ENCODE data around the gene YAE1.

Gene YAE1

DNA sequence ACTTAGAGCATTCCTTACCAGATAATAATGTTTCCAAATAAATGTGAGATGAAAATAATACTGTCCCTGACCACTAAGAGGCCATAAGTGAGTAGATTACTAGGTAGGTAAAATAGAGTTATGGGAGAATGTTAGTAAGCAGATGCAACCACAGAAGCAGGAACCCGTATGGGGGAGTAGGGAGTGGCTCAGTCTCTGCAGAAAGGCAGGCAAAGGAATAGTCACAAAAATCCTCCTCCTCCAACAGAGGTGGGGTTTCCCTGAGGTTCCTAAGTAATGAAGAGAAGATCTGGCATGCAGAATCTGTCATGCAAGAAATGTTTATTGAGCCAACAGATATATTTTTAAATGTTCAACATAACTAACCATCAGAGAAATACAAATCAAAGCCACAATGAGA, 9.0 kb upstream of the YAE1 start:
- no peak for DNase-seq

- no peak for DNase-seq
These were observed 8.3 kb upstream of the YAE1 start for GRCh38 chr7:39557911-39558310.

DNA sequence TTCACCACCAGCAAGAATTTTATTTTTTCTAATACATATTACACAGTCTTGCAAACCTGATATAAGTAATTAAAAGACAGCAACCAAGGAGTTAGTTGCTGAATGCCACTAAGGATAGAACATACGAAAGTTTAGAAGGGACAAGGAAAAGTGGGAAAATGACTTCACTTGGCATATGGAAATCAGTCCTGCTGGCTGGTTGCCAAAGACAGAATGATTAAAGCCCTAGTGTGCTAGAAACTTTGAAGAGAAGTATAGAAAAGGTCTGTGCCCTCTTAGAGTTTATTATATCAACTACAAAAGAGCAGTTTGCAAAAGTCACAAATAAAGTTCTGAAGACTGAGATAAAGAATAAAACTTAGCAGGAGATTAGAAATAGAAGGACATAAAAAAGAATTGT, 5.8 kb upstream of the YAE1 start:
- DNase-seq = no peak

DNA sequence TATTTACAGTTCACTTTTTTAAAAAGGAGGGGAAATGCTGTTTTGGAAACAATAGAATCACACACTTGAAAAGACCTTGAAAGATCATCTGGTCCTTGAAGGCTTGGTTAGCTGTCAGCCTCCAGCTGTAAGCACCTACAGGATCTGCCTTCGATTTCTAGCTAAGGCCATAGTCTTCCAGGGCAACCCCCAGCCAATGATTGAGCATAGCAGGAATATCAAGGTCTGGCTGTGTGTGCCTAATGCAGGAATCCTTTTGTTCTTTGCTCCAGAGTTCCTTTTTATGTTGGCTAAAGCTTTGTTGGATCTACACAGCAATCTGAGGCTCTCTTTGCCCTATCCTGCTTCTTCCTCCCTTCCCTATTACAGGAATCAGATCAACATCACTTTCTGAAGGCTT, 5.2 kb upstream of the YAE1 start:
- no peak for DNase-seq

DNA sequence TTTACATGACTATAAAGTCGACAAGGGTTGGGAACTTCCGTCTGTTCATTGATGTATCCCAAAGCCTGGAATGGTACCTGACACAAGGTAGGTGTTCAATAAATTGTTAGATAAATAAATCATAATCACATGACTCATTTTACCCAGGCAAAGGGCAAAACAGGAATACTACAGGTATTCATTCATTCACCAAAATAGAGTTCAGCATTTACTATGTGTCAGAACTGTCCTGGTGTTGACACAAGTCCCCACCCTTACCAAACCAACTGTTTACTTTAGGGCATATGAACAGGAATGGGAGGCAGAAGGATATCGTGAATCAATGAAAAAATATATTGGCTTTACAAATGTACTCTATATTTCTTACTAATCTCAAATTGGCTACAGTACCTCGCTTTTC, 666 bp upstream of the YAE1 start:
- no peak for DNase-seq

- no peak for DNase-seq
These were observed 1.1 kb downstream of the YAE1 start for GRCh38 chr7:39567294-39567693.

GRCh38 chr7:39574673-39575349, 8.6 kb downstream of the YAE1 start:
- DNase-seq = no peak

DNA sequence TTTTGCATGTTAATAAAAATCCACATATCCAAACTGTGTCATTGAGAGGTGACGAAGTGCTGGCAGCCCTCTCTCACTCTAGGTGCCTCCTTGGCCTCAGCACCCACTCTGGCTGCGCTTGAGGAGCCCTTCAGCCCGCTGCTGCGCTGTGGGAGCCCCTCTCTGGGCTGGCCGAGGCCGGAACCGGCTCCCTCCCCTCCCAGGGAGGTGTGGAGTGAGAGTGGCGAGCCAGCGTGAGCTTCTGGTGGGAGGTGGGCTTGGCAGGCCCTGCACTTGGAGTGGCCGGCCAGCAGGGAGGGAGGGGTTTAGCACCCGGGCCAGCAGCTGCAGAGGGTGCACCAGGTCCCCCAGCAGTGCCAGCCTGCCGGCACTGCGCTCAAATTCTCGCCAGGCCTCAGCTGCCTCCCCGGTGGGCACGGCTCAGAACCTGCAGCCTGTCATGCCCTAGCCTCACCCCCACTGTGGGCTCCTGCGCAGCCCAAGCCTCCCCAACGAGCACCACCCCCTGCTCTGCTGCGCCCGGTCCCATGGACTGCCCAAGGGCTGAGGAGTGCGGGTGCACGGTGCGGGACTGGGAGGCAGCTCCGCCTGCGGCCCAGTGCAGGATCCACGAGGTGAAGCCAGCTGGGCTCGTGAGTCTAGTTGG, 11.1 kb downstream of the YAE1 start:
- no peak for DNase-seq

DNA sequence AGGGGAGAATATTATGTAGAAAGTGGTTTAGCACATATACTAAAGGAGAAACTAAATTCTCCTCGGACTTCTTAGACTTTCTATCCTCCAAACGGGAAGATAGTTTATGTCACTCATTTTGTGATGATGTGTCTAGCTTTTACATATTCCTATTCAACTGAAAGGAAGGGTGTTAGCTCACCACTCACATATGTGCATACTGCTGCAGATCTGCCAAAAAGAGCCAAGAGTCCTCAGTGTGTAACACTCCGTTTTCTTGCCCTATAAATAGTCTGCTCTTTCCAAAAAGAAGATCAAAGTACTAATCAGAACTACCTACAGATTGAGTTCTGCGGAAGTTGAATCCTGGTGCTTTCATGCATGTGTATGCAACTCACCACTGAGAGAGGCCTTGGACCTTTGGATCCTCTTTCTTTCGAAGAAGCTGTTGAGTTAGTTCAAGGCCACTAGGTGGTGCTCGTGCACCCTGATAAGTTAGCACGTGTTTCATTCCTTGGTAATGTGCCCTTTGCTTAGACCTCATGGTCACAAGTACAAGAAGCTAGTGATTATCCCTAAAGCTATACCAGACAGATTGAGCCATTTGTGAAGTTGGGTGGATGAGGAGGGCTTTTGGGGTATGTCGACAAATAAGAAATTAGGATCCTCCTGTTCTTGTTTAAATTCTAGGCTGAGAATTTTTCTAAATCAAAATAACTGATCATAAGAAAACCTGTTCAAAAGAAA, 14.1 kb downstream of the YAE1 start:
- DNase-seq = peak; percentile 62

DNA sequence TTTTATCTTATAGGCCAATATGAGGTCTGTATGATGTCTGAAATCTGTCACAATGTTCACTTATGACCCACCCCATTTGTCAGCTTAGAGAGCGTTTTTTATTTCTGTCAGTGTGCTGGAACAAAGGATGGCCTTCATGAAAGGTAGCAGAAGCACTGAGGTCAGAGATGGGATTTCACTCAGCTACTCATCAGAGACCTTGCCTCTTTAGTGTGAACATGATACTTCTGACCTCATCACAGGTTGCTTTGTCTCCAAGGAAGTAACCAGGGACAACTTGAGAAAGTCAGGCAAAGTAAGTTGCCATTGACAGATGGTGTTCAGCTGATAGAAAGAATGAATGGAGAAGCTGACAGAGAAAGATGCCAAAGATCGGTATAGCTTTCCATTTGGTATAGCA, 16.3 kb downstream of the YAE1 start:
- DNase-seq = no peak

GRCh38 chr7:39583539-39583938, 17.3 kb downstream of the YAE1 start:
- no peak for DNase-seq

DNA sequence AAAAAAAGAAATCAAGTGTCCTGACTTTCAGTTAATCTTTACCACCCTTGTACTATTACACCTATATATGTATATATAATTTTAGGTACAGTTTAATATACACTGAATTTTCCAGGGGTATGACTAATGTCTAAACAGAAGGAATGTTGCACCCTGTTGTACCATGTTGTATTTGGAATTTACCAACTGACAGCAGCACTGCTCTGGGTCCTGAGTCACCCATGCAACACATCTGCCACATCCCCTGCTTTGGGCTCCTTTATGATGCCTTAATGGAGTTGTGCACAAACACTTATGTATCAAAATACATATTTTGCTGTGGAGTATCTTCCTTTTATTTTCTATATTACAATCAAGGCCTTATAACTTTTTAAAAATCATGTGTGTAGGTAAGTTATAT, 21.2 kb downstream of the YAE1 start:
- no peak for DNase-seq

DNA sequence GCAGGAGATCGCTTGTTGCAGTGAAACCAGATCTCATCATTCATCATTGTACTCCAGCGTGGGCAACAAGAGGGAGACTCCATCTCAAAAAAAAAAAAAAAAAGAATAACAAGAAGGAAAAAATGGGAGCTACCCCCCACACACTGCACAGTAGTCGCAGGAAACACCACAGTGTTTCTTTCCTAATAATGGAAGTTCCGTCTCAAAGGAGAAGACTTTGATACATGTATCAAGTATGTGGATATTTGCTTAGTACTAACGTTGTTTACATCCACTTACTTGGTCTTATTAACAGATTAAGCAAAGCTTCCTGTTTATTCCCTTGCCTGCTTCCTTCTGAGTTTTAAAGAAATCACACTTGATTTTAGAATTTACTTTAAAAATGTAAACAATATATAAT, 22.2 kb downstream of the YAE1 start:
- no peak for DNase-seq

GRCh38 chr7:39589323-39590111, 23.3 kb downstream of the YAE1 start:
- peak; percentile 26 for DNase-seq

GRCh38 chr7:39592586-39592985, 26.4 kb downstream of the YAE1 start:
- DNase-seq = no peak

DNA sequence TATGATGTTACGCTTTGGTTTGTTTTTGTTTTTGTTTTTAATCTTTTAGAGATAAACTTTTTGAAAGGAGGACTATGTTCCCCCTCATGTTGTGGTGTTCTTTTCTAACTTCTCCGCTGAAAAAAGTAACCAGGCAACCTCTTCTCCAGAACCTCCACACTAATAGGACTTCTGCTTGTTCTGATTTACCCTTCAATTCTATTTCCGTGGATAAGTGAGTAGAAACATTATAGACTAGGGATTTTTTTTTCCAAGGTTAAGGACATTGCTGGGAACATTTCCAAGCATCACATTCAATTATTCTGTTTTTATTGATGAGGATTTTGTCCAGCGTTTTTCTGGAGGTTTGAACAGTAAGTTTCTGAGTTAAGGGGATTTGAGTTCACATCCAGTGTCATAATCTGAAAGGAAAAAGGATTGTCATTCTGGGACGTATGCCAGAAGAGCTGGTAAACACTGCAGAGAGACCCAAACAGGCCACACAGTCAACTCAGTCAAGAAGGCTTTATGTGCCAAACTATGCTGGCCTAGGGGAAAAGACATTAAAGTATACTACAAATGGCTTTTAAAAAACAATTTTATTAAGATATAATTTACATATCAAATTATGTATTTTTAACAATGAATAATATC, 28.9 kb downstream of the YAE1 start:
- DNase-seq = no peak

GRCh38 chr7:39602351-39602750, 36.1 kb downstream of the YAE1 start:
- no peak for DNase-seq

DNA sequence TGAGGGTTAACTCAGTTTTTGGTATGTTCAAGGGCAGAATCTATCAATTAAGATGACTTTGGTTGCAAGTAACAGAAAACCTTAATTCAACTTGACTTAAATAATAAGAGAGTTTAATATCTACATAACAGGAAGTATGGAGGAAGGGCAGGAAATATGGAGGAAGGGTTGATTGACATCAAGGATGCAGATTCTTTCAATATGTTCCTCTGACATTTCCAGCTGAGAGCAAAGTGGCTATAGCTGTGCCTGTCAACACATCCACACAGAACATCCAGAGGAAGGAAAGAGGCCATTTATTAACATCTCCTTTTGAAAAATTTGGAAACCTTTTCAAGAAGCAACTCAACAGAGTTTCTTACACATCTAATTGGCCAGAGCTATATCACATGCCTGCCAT, 37.7 kb downstream of the YAE1 start:
- DNase-seq = no peak

- DNase-seq = no peak
These were observed 38.9 kb downstream of the YAE1 start for GRCh38 chr7:39605087-39605486.

- DNase-seq = no peak
These were observed 40.1 kb downstream of the YAE1 start for GRCh38 chr7:39606352-39606751.

- DNase-seq = no peak
These were observed 40.7 kb downstream of the YAE1 start for GRCh38 chr7:39606941-39607340.

- no peak for DNase-seq
These were observed 41.7 kb downstream of the YAE1 start for GRCh38 chr7:39607865-39608264.

- no peak for DNase-seq
These were observed 42.1 kb downstream of the YAE1 start for GRCh38 chr7:39608278-39608677.

Measured in stimulated activated CD4-positive, alpha-beta T cell treated with anti-CD3 and anti-CD28 coated beads, Interleukin-12 subunit alpha, Interleukin-12 subunit beta, amount 100 ng/mL, for 4 hours (primary cell).